Measurements from ENCODE around the gene KCNMB4. TPM values are rescaled to one million over a fixed set of nuclear protein-coding genes. Genes with fewer than 3 reads are reported as not detected.

Gene KCNMB4
- total and polyA plus RNA-seq, 9 donors = 2.0 to 5.6 (median 3.0) TPM

GRCh38 chr12:70372881-70373280 lies 6.8 kb downstream of the KCNMB4 start:
- Histone ChIP-seq H3K36me3 (no peaks in the 10 kb centered on the region), H3K27ac (no peak overlapping the region), H3K27me3 (no peaks in the 10 kb centered on the region), H3K9me3 (no peaks in the 10 kb centered on the region), H3K4me1 (ENCODE audit: insufficient read depth) (no peaks in the 10 kb centered on the region), H3K4me3 (no peak overlapping the region)
- intact Hi-C loops (cut with DNase I) = no loop called here
- 91 to 98% (median 96%) methylated on average over 3 of the region's 3 CpGs for WGBS, 3 donors
- no peak for DNase-seq
- no peak for TF ChIP-seq EP300 (IDR thresholded peaks at IDR 0.05)

GRCh38 chr12:70379846-70380245 lies 13.8 kb downstream of the KCNMB4 start:
- TF ChIP-seq POLR2A (IDR thresholded peaks at IDR 0.05) = no peak
- no peak for TF ChIP-seq EP300 (IDR thresholded peaks at IDR 0.05)
- no peak for TF ChIP-seq CTCF (IDR thresholded peaks at IDR 0.05)
- H3K4me3 ChIP-seq = no peak overlapping the region
- no peak for DNase-seq
- H3K27ac ChIP-seq = no peak overlapping the region
- 66 to 85% (median 73%) methylated on average over 1 of the region's 1 CpG for WGBS, 3 donors
- no peaks in the 10 kb centered on the region for H3K27me3 ChIP-seq
- H3K9me3 ChIP-seq = no peaks in the 10 kb centered on the region
- H3K4me1 ChIP-seq (ENCODE audit: insufficient read depth) = no peaks in the 10 kb centered on the region
- intact Hi-C loops (cut with DNase I) = no loop called here
- no peaks in the 10 kb centered on the region for H3K36me3 ChIP-seq

- 96 to 97% (median 96%) methylated on average over 4 of the region's 4 CpGs for WGBS, 3 donors
- DNase-seq = no peak
- TF ChIP-seq CTCF (IDR thresholded peaks at IDR 0.05) (no peak), EP300 (IDR thresholded peaks at IDR 0.05) (no peak), POLR2A (IDR thresholded peaks at IDR 0.05) (no peak)
- peaks cover 2% of the 10 kb centered on the region for H3K4me1 ChIP-seq (ENCODE audit: insufficient read depth)
- intact Hi-C loops (cut with DNase I) = no loop called here
- no peaks in the 10 kb centered on the region for H3K27me3 ChIP-seq
- H3K27ac ChIP-seq = no peak overlapping the region
- no peaks in the 10 kb centered on the region for H3K36me3 ChIP-seq
- no peak overlapping the region for H3K4me3 ChIP-seq
- H3K9me3 ChIP-seq = no peaks in the 10 kb centered on the region
Observed at GRCh38 chr12:70383484-70383883, 17.4 kb downstream of the KCNMB4 start.

GRCh38 chr12:70383886-70384285 lies 17.8 kb downstream of the KCNMB4 start:
- intact Hi-C loops (cut with DNase I) = no loop called here
- H3K4me3 ChIP-seq = no peak overlapping the region
- no peak for DNase-seq
- 89 to 93% (median 93%) methylated on average over 3 of the region's 3 CpGs for WGBS, 3 donors
- H3K4me1 ChIP-seq (ENCODE audit: insufficient read depth) = peaks cover 2% of the 10 kb centered on the region
- no peaks in the 10 kb centered on the region for H3K36me3 ChIP-seq
- H3K9me3 ChIP-seq = no peaks in the 10 kb centered on the region
- H3K27ac ChIP-seq = no peak overlapping the region
- no peak for TF ChIP-seq EP300 (IDR thresholded peaks at IDR 0.05)
- no peak for TF ChIP-seq CTCF (IDR thresholded peaks at IDR 0.05)
- no peak for TF ChIP-seq POLR2A (IDR thresholded peaks at IDR 0.05)
- no peaks in the 10 kb centered on the region for H3K27me3 ChIP-seq

GRCh38 chr12:70386771-70387170 lies 20.7 kb downstream of the KCNMB4 start:
- TF ChIP-seq CTCF (IDR thresholded peaks at IDR 0.05) (no peak), POLR2A (IDR thresholded peaks at IDR 0.05) (no peak), EP300 (IDR thresholded peaks at IDR 0.05) (no peak)
- Histone ChIP-seq H3K36me3 (no peaks in the 10 kb centered on the region), H3K9me3 (no peaks in the 10 kb centered on the region), H3K4me3 (no peak overlapping the region), H3K27ac (no peak overlapping the region), H3K4me1 (ENCODE audit: insufficient read depth) (peaks cover 2% of the 10 kb centered on the region), H3K27me3 (no peaks in the 10 kb centered on the region)
- no peak for DNase-seq
- 13 to 38% (median 16%) methylated on average over 1 of the region's 1 CpG for WGBS, 3 donors
- intact Hi-C loops (cut with DNase I) = no loop called here

Data from ovary (tissue), 9 donors.